ENCODE data around the gene GZF1.

GRCh38 chr20:23362392-23363256 is 642 bp downstream of the GZF1 start:
- TF ChIP-seq ZNF8 (CRISPR knock-in tag; IDR thresholded peaks at IDR 0.05) (no peak), ZFP3 (CRISPR knock-in tag; IDR thresholded peaks at IDR 0.05) (no peak), TSHZ2 (CRISPR knock-in tag; IDR thresholded peaks at IDR 0.05) (no peak), ESRRG (CRISPR knock-in tag; IDR thresholded peaks at IDR 0.05) (no peak), ZFP30 (CRISPR knock-in tag; IDR thresholded peaks at IDR 0.05) (no peak), PATZ1 (CRISPR knock-in tag; IDR thresholded peaks at IDR 0.05; ENCODE audit: borderline replicate concordance) (no peak)
